ENCODE measurements around the gene ATL1.
A peak's percentile ranks its signal among the peaks of the same experiment; 100 is the strongest.
"Not testable (repeated sequence)": the region's sequence is repeated elsewhere in the genome, so short reads cannot be mapped to it uniquely, and the experiment has no call there.

The ATL1 gene

GRCh38 chr14:50658203-50658602, 98.3 kb downstream of the ATL1 start:
- peak; percentile 42 for DNase-seq (ENCODE audit: low spot score)

GRCh38 chr14:50659327-50659974, 99.5 kb downstream of the ATL1 start:
- DNase-seq (ENCODE audit: low spot score): no peak

GRCh38 chr14:50664579-50664978, 104.6 kb downstream of the ATL1 start:
- not testable (repeated sequence) for DNase-seq (ENCODE audit: low spot score)

GRCh38 chr14:50665300-50665699, 105.4 kb downstream of the ATL1 start:
- not testable (repeated sequence) for DNase-seq (ENCODE audit: low spot score)

- DNase-seq (ENCODE audit: low spot score): no peak
These were observed 107.1 kb downstream of the ATL1 start for GRCh38 chr14:50666772-50667683.

GRCh38 chr14:50667684-50667995, 107.7 kb downstream of the ATL1 start:
- no peak for DNase-seq (ENCODE audit: low spot score)

GRCh38 chr14:50667996-50668825, 108.3 kb downstream of the ATL1 start, which contains the start of gene SAV1:
SAV1 (minus strand) TSS chr14:50668306; CDS start chr14:50667967, 339 bp downstream.
- peak; percentile 52 for DNase-seq (ENCODE audit: low spot score)

GRCh38 chr14:50668826-50669143, 108.8 kb downstream of the ATL1 start:
- DNase-seq (ENCODE audit: low spot score): no peak

GRCh38 chr14:50669441-50669986, 109.6 kb downstream of the ATL1 start:
- no peak for DNase-seq (ENCODE audit: low spot score)

GRCh38 chr14:50670196-50670865, 110.4 kb downstream of the ATL1 start:
- DNase-seq (ENCODE audit: low spot score): no peak

GRCh38 chr14:50670866-50671256, 110.9 kb downstream of the ATL1 start:
- no peak for DNase-seq (ENCODE audit: low spot score)

GRCh38 chr14:50675597-50675996, 115.7 kb downstream of the ATL1 start:
- peak; percentile 49 for DNase-seq (ENCODE audit: low spot score)

GRCh38 chr14:50676814-50677516, 117.0 kb downstream of the ATL1 start:
- DNase-seq (ENCODE audit: low spot score): no peak

GRCh38 chr14:50677527-50678063, 117.7 kb downstream of the ATL1 start:
- DNase-seq (ENCODE audit: low spot score): peak; percentile 65

GRCh38 chr14:50678163-50678562, 118.2 kb downstream of the ATL1 start:
- DNase-seq (ENCODE audit: low spot score): no peak

GRCh38 chr14:50679674-50680073, 119.7 kb downstream of the ATL1 start:
- DNase-seq (ENCODE audit: low spot score): no peak
